Body of pancreas (tissue), 4 donors: ENCODE data around the gene TMEM72. TPM values are rescaled to one million over a fixed set of nuclear protein-coding genes. Genes with fewer than 3 reads are reported as not detected.

Experiments
- ATAC-seq: fragments of 150-250 bp; one replicate; pipeline ENCODE4 v1.9.1; 2016
- DNase-seq, 4 donors: peaks; one replicate each; pipeline ENCODE4 v3.0.0-alpha.2; 2019
- H3K27ac ChIP-seq, 4 donors: fragments of 200-600 bp; sonication (generic); 1 replicate in 3 of 4; 2 replicates in 1 of 4; pipeline versions ENCODE4 v1.5.1 to v1.6.1; 2016 to 2019; ENCODE audit warnings: mild to moderate bottlenecking in 1 of 4, mixed read lengths in 1 of 4, moderate library complexity in 1 of 4
- H3K27me3 ChIP-seq, 2 donors: fragments of 200-600 bp; sonication (generic); one replicate each; pipeline ENCODE4 v1.6.0; 2016; ENCODE audit warnings: mild to moderate bottlenecking in 1 of 2
- H3K36me3 ChIP-seq, 2 donors: fragments of 200-600 bp; sonication (generic); replicated peaks in 1 of 2; 2 replicates each; pipeline ENCODE4 v1.5.1; 2016; ENCODE audit warnings: low read depth in 2 of 2; ENCODE audit not compliant: insufficient read depth in 1 of 2
- H3K4me1 ChIP-seq: fragments of 200-600 bp; sonication (generic); one replicate; pipeline ENCODE4 v1.6.0; 2016
- H3K4me3 ChIP-seq, 2 donors: fragments of 200-600 bp; sonication (generic); 1 replicate in 1 of 2; 2 replicates in 1 of 2; pipeline ENCODE4 v1.5.1; 2016 to 2019
- H3K9me3 ChIP-seq, 3 donors: fragments of 200-600 bp; sonication (generic); 1 replicate in 2 of 3; 2 replicates in 1 of 3; pipeline ENCODE4 v1.5.1; 2016
- POLR2A ChIP-seq, 3 donors: fragments of 450-650 bp; IDR thresholded peaks; one replicate each; pipeline ENCODE4 v1.6.1; 2016; ENCODE audit warnings: antibody characterized with exemption in 3 of 3, mild to moderate bottlenecking in 2 of 3
- WGBS, 2 donors: methylation state at CpG; one replicate each; pipeline ENCODE4 v1.1.5; 2017; 5-methylcytosine and 5-hydroxymethylcytosine counted together
- intact Hi-C: fragments of 100-400 bp; cut with DNase I; formaldehyde crosslinking; loops from one replicate; pipeline ENCODE4 v1.15.1; 2023
- total RNA-seq, 2 donors: library from RNA; depleted of rRNA; stranded (reverse); fragments of >200 nt; gene quantifications; one replicate each; pipeline ENCODE4 v1.1.0, GENCODE V29; 2016
- TF ChIP-seq, protein P1 (sequence below), 7 experiments: fragments of 450-650 bp in 4 of 7; fragments of 200-600 bp in 3 of 7; sonication (generic) in 3 of 7; IDR thresholded peaks; one replicate each; pipeline ENCODE4 v1.5.1; 2016 to 2019; ENCODE audit warnings: antibody characterized with exemption in 7 of 7

The TMEM72 gene
- total RNA-seq, 2 donors from 2014 or later = 4.7 to 10.2 TPM

DNA sequence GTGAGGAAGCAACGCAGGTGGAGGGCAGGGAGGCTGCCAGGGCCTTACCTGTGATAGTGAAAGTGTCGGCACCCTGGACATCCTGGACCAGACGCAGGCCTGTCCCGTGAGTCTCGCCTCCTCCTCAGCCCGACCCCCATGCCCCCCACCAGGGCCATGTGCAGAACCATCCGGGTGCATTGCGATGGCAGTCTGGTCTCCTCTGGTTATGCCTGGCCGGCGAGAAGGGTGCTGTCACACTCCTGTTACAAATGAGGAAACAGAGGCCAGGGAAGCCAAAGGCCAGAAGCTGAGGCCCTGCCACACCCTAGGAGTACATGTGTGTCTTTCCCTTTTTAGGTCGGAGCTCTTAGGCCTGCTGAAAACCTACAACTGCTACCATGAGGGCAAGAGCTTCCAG is 60.3 kb downstream of the TMEM72 start:
- ATAC-seq (no peak), DNase-seq (no peak)
- 93 to 98% methylated on average over 8 to 11 of the region's 11 CpGs for WGBS, 2 donors
- Histone ChIP-seq H3K36me3 (peaks cover 0 to 4% of the 10 kb centered on the region in 2 donors), H3K4me1 (peaks cover 71% of the 10 kb centered on the region), H3K9me3 (no peaks in the 10 kb centered on the region), H3K4me3 (no peak overlapping the region), H3K27me3 (no peaks in the 10 kb centered on the region), H3K27ac (no peak overlapping the region)
- intact Hi-C loops = loop anchor here (5.0 kb wide), 1 partner anchor 39 kb away; no protein-coding TSS in a partner anchor
- TF ChIP-seq, protein P1, sequence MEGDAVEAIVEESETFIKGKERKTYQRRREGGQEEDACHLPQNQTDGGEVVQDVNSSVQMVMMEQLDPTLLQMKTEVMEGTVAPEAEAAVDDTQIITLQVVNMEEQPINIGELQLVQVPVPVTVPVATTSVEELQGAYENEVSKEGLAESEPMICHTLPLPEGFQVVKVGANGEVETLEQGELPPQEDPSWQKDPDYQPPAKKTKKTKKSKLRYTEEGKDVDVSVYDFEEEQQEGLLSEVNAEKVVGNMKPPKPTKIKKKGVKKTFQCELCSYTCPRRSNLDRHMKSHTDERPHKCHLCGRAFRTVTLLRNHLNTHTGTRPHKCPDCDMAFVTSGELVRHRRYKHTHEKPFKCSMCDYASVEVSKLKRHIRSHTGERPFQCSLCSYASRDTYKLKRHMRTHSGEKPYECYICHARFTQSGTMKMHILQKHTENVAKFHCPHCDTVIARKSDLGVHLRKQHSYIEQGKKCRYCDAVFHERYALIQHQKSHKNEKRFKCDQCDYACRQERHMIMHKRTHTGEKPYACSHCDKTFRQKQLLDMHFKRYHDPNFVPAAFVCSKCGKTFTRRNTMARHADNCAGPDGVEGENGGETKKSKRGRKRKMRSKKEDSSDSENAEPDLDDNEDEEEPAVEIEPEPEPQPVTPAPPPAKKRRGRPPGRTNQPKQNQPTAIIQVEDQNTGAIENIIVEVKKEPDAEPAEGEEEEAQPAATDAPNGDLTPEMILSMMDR (IDR thresholded peaks at IDR 0.05) = no peak
- TF ChIP-seq POLR2A (IDR thresholded peaks at IDR 0.05) = no peak

DNA sequence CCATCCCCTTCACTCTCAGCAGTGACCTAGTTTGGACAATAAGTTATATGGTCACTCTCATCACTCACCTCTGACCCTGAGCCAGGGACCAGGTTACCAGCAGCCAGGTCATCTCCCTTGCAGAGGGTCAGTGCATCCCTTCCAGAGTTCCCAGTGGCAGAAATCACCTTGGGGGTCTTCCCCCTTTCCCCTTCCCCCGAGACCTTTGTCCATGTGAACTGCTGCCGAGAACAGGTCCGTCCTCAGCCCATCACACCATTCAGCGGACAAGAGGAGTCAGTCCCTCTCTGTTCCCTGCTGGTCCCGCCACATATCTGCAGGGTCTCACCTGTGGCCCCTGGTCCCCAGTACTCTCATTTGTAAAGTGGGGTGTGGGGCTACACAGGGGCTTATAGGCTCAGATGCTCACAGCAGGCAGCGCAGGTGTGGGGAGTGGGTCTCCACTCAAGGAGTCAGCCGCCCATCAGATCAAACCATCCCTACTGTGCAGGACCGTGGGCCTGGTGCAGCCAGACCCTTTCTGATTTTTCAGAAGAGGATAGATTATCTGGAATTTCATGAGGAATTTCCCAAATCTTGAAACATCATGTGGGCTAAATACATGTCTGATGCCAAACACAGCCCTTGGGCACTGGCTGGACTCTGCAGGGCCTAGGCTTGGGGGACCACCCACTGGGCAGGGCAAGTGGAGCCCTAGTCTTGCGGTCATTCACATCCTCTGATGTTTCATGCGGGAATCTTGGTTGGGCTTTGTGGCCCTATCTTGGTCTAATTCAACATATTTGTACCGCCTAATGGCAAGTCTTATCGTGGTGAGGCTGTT is 61.0 kb downstream of the TMEM72 start:
- H3K4me1 ChIP-seq = peaks cover 74% of the 10 kb centered on the region
- TF ChIP-seq POLR2A (IDR thresholded peaks at IDR 0.05) = peak in 2 of 3 donors; percentile 6 to 20
- TF ChIP-seq, protein P1 (IDR thresholded peaks at IDR 0.05) = no peak

DNA sequence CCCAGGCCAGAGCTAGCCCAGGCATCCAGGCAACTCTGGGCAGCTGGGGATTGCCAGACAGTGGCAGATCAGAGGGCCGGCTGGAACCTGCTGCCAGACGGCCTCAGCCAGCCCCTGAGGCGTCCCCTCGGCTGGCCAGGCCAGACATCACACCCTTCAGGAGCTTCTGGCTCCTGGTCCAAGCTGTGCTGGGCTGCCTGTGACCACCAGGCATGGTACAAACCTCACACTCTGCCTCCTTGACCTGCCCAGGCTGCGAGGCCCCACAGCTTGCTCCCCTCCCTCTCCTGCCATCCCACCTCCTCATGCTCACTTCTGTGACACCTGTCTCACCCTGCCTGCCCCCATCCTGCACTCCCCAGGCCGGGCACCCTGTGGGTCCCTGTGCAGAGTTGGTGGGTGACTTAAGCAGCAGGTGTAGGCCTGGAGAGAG is 61.8 kb downstream of the TMEM72 start:
- DNase-seq (no peak), ATAC-seq (no peak)
- 70 to 92% methylated on average over 2 to 6 of the region's 6 CpGs for WGBS, 2 donors
- Histone ChIP-seq H3K36me3 (peaks cover 0 to 4% of the 10 kb centered on the region in 2 donors), H3K27me3 (no peaks in the 10 kb centered on the region), H3K4me3 (no peak overlapping the region), H3K4me1 (peaks cover 72% of the 10 kb centered on the region), H3K27ac (peak overlapping the region in 3 of 4 donors; percentile 88 to 95 (median 94)), H3K9me3 (no peaks in the 10 kb centered on the region)
- TF ChIP-seq, protein P1 (IDR thresholded peaks at IDR 0.05) = no peak
- TF ChIP-seq POLR2A (IDR thresholded peaks at IDR 0.05) = peak in 1 of 3 donors; percentile 29
- intact Hi-C loops = loop anchor here (5.0 kb wide), 1 partner anchor 41 kb away; no protein-coding TSS in a partner anchor

More for the DNA sequence above, 61.0 kb downstream of the TMEM72 start:
- 92 to 95% methylated on average over 11 to 12 of the region's 12 CpGs for WGBS, 2 donors
- ATAC-seq (no peak), DNase-seq (no peak)
- peak overlapping the region in 3 of 4 donors; percentile 88 to 95 (median 94) for H3K27ac ChIP-seq
- no peaks in the 10 kb centered on the region for H3K9me3 ChIP-seq
- intact Hi-C loops = loop anchor here (5.0 kb wide), 1 partner anchor 40 kb away; no protein-coding TSS in a partner anchor
- H3K36me3 ChIP-seq = peaks cover 0 to 4% of the 10 kb centered on the region in 2 donors
- no peak overlapping the region for H3K4me3 ChIP-seq
- no peaks in the 10 kb centered on the region for H3K27me3 ChIP-seq

DNA sequence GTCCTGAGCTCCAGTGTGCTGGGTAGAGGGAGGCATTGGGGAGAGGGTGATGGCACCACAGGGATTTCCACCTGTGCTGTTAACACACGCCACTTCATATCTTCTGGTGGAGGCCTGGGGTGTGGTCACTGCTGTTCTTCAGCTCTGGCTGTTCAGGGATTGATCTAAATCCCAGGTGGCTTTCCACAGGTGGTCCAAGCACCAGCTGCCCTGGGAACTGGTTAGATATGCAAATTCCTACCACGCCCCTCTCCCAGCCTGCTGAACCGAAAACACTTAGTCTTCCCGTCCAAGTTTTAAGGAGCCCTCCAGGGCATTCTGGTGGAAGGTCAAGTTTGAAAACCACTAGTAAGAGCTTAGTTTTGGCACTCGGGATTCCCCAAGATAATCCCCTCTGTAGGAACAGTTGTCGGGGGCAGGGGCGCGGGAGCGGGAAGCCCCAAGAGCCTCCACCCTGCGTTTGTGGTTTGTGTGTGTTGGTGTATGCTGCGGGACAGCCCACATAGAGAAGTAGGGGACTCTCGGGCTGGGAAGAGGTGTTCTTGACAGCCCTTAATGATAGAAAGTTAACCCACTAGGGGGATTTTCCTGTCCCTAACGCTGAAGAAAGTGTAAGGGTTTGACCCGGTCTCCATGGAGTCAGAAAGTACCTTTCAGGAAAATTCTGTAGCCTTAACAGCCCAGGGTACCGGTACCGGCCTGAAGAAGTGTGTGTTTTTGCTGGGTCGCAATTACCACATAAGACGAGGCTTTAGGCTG is 62.4 kb downstream of the TMEM72 start:
- Histone ChIP-seq H3K9me3 (no peaks in the 10 kb centered on the region), H3K4me1 (peaks cover 66% of the 10 kb centered on the region), H3K27ac (peak overlapping the region; percentile 88 to 95 (median 94)), H3K27me3 (no peaks in the 10 kb centered on the region), H3K36me3 (peaks cover 0 to 4% of the 10 kb centered on the region in 2 donors), H3K4me3 (no peak overlapping the region)
- ATAC-seq (no peak), DNase-seq (peak in 2 of 4 donors; percentile 51 to 52)
- TF ChIP-seq, protein P1 (IDR thresholded peaks at IDR 0.05) = no peak
- TF ChIP-seq POLR2A (IDR thresholded peaks at IDR 0.05) = peak in 2 of 3 donors; percentile 10 to 23
- intact Hi-C loops = loop anchor here (5.0 kb wide), 1 partner anchor 41 kb away; no protein-coding TSS in a partner anchor
- WGBS, 2 donors = 65 to 71% methylated on average over 16 to 18 of the region's 18 CpGs
